IMR-90 (cell line): ENCODE measurements around the gene LAMC2. TPM values are rescaled to one million over a fixed set of nuclear protein-coding genes. Genes with fewer than 3 reads are reported as not detected.
"Not testable (repeated sequence)": the region's sequence is repeated elsewhere in the genome, so short reads cannot be mapped to it uniquely, and the experiment has no call there.

Source experiments
- ATAC-seq: fragments of 200-7000 bp; cut with Tn5 transposase; 2 replicates; pipeline ENCODE4 v1.9.1; 2020; ENCODE audit warnings: low read depth, mild to moderate bottlenecking, moderate library complexity
- BruUV-seq: library from RNA; stranded (reverse); fragments of 400-500 nt; replicated peaks from 2 replicates; lab custom pipeline; 2021; lab: Mats Ljungman, UMichigan
- CTCF ChIA-PET: fragments of 300-600 bp; formaldehyde crosslinking; extraction: SDS; loops from one replicate; lab custom pipeline; 2021; ENCODE audit warnings: antibody characterized with exemption; lab: Yijun Ruan, JAX
- POLR2A ChIA-PET: fragments of 300-600 bp; sonication (Branson Sonifier 250); formaldehyde crosslinking; loops from one replicate; lab custom pipeline; 2022; ENCODE audit warnings: antibody characterized with exemption; ENCODE audit not compliant: unreplicated experiment; lab: Charles Lee
- DNase-seq: peaks from one replicate; pipeline ENCODE4 v3.0.0; 2013
- H2AFZ ChIP-seq: replicated peaks from 2 replicates; pipeline ENCODE3; 2013; ENCODE audit warnings: low read length, mild to moderate bottlenecking; ENCODE audit not compliant: poor library complexity
- H2AK5ac ChIP-seq: 2 replicates; pipeline ENCODE4 v1.6.1; 2013; ENCODE audit warnings: low read depth, low read length, inconsistent platforms
- H2AK9ac ChIP-seq: replicated peaks from 2 replicates; pipeline ENCODE3; 2013; ENCODE audit warnings: mild to moderate bottlenecking, low read depth, low read length, moderate library complexity; ENCODE audit not compliant: poor library complexity
- H2BK120ac ChIP-seq: 2 replicates; pipeline ENCODE4 v1.6.1; 2013; ENCODE audit warnings: low read depth, low read length, inconsistent platforms
- H2BK15ac ChIP-seq: 3 replicates; pipeline ENCODE4 v1.6.1; 2013; ENCODE audit warnings: low read depth, low read length, inconsistent platforms
- H2BK20ac ChIP-seq: 2 replicates; pipeline ENCODE4 v1.6.1; 2013; ENCODE audit warnings: low read depth, mild to moderate bottlenecking, inconsistent platforms, low read length, moderate library complexity
- H2BK5ac ChIP-seq: 2 replicates; pipeline ENCODE4 v1.6.1; 2013; ENCODE audit warnings: mild to moderate bottlenecking, low read depth, low read length, inconsistent platforms; ENCODE audit not compliant: poor library complexity, severe bottlenecking
- H3K14ac ChIP-seq: replicated peaks from 2 replicates; pipeline ENCODE4 v1.6.1; 2013; ENCODE audit warnings: low read depth, low read length, inconsistent platforms
- H3K18ac ChIP-seq: 2 replicates; pipeline ENCODE4 v1.6.1; 2013; ENCODE audit warnings: low read depth, low read length, control low read depth
- H3K23ac ChIP-seq: 2 replicates; pipeline ENCODE4 v1.6.1; 2013; ENCODE audit warnings: low read depth, low read length, inconsistent platforms
- H3K27ac ChIP-seq: 2 replicates; pipeline ENCODE4 v1.5.1; 2013; ENCODE audit warnings: mild to moderate bottlenecking, control low read depth, low read length; ENCODE audit not compliant: insufficient read depth
- H3K27me3 ChIP-seq: 2 replicates; pipeline ENCODE4 v1.6.1; 2013; ENCODE audit warnings: low read length; ENCODE audit not compliant: control insufficient read depth, insufficient read depth
- H3K36me3 ChIP-seq: 2 replicates; pipeline ENCODE4 v1.6.1; 2013; ENCODE audit warnings: low read length, mixed read lengths; ENCODE audit not compliant: control insufficient read depth, insufficient read depth
- H3K4ac ChIP-seq: 2 replicates; pipeline ENCODE4 v1.6.1; 2013; ENCODE audit warnings: low read depth, low read length, inconsistent platforms
- H3K4me1 ChIP-seq: 2 replicates; pipeline ENCODE4 v1.6.1; 2013; ENCODE audit warnings: low read length, mixed read lengths; ENCODE audit not compliant: control insufficient read depth, insufficient read depth
- H3K4me2 ChIP-seq: 2 replicates; pipeline ENCODE4 v1.6.1; 2013; ENCODE audit warnings: low read depth, mild to moderate bottlenecking, control low read depth, low read length, moderate library complexity
- H3K4me3 ChIP-seq: 2 replicates; pipeline ENCODE4 v1.5.1; 2013; ENCODE audit warnings: low read depth, mild to moderate bottlenecking, control low read depth, low read length, moderate library complexity; ENCODE audit not compliant: insufficient read depth
- H3K56ac ChIP-seq: 2 replicates; pipeline ENCODE4 v1.6.1; 2013; ENCODE audit warnings: low read length, inconsistent platforms; ENCODE audit not compliant: insufficient read depth; ENCODE audit errors: extremely low read depth
- H3K79me1 ChIP-seq, 2 experiments: 2 replicates each; pipeline ENCODE4 v1.6.1; 2013; ENCODE audit warnings: low read length in 2 of 2, inconsistent platforms in 1 of 2, low read depth in 1 of 2
- H3K9ac ChIP-seq: 2 replicates; pipeline ENCODE4 v1.6.1; 2013; ENCODE audit warnings: low read depth, low read length, control low read depth
- H3K9me1 ChIP-seq: 2 replicates; pipeline ENCODE4 v1.6.1; 2013; ENCODE audit warnings: low read length, inconsistent platforms; ENCODE audit not compliant: insufficient read depth
- H3K9me3 ChIP-seq: 2 replicates; pipeline ENCODE4 v1.6.1; 2013; ENCODE audit warnings: low read length; ENCODE audit not compliant: control insufficient read depth, insufficient read depth
- H4K20me1 ChIP-seq: 2 replicates; pipeline ENCODE4 v1.6.1; 2013; ENCODE audit warnings: low read length, inconsistent platforms; ENCODE audit not compliant: insufficient read depth
- H4K5ac ChIP-seq: 2 replicates; pipeline ENCODE4 v1.6.1; 2013; ENCODE audit warnings: mild to moderate bottlenecking, low read depth, low read length, control low read depth
- H4K8ac ChIP-seq, 2 experiments: 2 replicates each; pipeline ENCODE4 v1.6.1; 2013; ENCODE audit warnings: low read depth in 2 of 2, low read length in 2 of 2, control low read depth in 1 of 2, inconsistent platforms in 1 of 2
- H4K91ac ChIP-seq: 2 replicates; pipeline ENCODE4 v1.6.1; 2013; ENCODE audit warnings: low read depth, low read length, inconsistent platforms; ENCODE audit not compliant: insufficient read depth
- WGBS, 2 experiments: methylation state at CpG; one replicate each; pipeline versions ENCODE4 v1.1.5 to v1.1.7; 2013; ENCODE audit warnings: missing lambda C conversion rate in 2 of 2; ENCODE audit not compliant: insufficient read length in 1 of 2; ENCODE audit errors: extremely low coverage in 2 of 2; 5-methylcytosine and 5-hydroxymethylcytosine counted together
- dilution Hi-C: fragments of 300-500 bp; cut with HindIII; formaldehyde crosslinking; loops from one replicate; pipeline ENCODE4 v1.14.3; 2018; ENCODE audit warnings: low sequenced_read_pairs; ENCODE audit not compliant: unreplicated experiment
- in situ Hi-C: fragments of 300-500 bp; cut with MboI; formaldehyde crosslinking; loops from 3 replicates; pipeline ENCODE4 v1.14.3; 2019; ENCODE audit warnings: low sequenced_read_pairs, inconsistent platforms, mixed read lengths
- intact Hi-C: fragments of 100-400 bp; cut with micrococcal nuclease; formaldehyde crosslinking; loops from 2 replicates; pipeline ENCODE4 v1.10.0; 2022
- polyA plus RNA-seq, 3 experiments: library from polyadenylated mRNA; depleted of rRNA; stranded (reverse); fragments of >200 nt; gene quantifications; 2 replicates each; pipeline ENCODE4 v1.2.3, GENCODE V29; 2012; ENCODE audit warnings: low replicate concordance in 1 of 3
- total RNA-seq: library from RNA; depleted of rRNA; stranded (reverse); fragments of >200 nt; gene quantifications from 2 replicates; pipeline ENCODE4 v1.2.3, GENCODE V29; 2012

The LAMC2 gene
- total and polyA plus RNA-seq, 2 of the 4 experiments (the other 2 are of a cell fraction), result 2.3 to 2.8 TPM

DNA sequence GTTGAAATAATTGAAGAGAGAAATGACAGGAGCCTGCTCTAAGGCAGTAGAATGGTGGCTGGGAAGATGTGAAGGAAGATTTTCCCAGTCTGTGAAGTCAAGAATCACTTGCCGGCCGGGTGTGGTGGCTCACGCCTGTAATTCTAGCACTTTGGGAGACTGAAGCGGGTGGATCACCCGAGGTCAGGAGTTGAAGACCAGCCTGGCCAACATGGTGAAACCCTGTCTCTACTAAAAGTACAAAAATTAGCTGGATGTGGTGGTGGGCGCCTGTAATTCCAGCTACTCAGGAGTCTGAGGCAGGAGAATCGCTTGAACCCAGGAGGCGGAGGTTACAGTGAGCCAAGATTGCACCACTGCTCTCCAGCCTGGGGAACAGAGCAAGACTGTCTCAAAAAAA, 54.8 kb downstream of the LAMC2 start:
- H4K20me1 ChIP-seq, ATAC-seq, POLR2A ChIA-PET, H3K4me2 ChIP-seq, H2BK120ac ChIP-seq, H3K56ac ChIP-seq, BruUV-seq, H3K9me1 ChIP-seq, H2BK5ac ChIP-seq, H3K27ac ChIP-seq, H4K8ac ChIP-seq, CTCF ChIA-PET, DNase-seq, H4K5ac ChIP-seq, H3K9me3 ChIP-seq, H3K4me3 ChIP-seq, H3K18ac ChIP-seq, H4K91ac ChIP-seq, H2AFZ ChIP-seq, H3K4me1 ChIP-seq, H2BK15ac ChIP-seq, H3K9ac ChIP-seq, H3K23ac ChIP-seq, H3K4ac ChIP-seq, H2BK20ac ChIP-seq, H3K36me3 ChIP-seq, H3K14ac ChIP-seq, H2AK9ac ChIP-seq, dilution Hi-C loops, H3K27me3 ChIP-seq, H3K79me1 ChIP-seq, intact Hi-C loops, H2AK5ac ChIP-seq: not testable (repeated sequence)
- WGBS, 2 experiments, result 100% methylated on average over 1 of the region's 8 CpGs; no CpG with 5 or more reads in 1 of the 2 experiments
- in situ Hi-C loops, result loop anchor here (25.0 kb wide), 1 partner anchor 279 kb away; the partner anchor contains the start of gene SHCBP1L
